Activated naive CD8-positive, alpha-beta T cell treated with anti-CD3 and anti-CD28 coated beads, Interleukin-2, amount 10 ng/mL, durations not matched to agents 7 days and 5 days (primary cell): ENCODE measurements around the gene A1BG. TPM values are rescaled to one million over a fixed set of nuclear protein-coding genes. Genes with fewer than 3 reads are reported as not detected.
A peak's percentile ranks its signal among the peaks of the same experiment; 100 is the strongest.
"Not testable (repeated sequence)": the region's sequence is repeated elsewhere in the genome, so short reads cannot be mapped to it uniquely, and the experiment has no call there.

Experiments
- ATAC-seq: fragments of 150-1000 bp; cut with Tn5 transposase; one replicate; pipeline ENCODE4 v1.10.0; 2021; ENCODE audit warnings: low read depth, moderate library complexity
- POLR2A ChIA-PET: fragments of 350-600 bp; sonication (Branson Sonifier 250); formaldehyde crosslinking; loops from one replicate; lab custom pipeline; 2021; ENCODE audit warnings: antibody characterized with exemption; lab: Charles Lee
- DNase-seq: peaks from one replicate; pipeline ENCODE4 v3.0.0; 2021
- H3K27ac Mint-ChIP-seq: one replicate; pipeline ENCODE4 v1.8.0; 2022; ENCODE audit warnings: mild to moderate bottlenecking, mixed read lengths
- H3K27me3 Mint-ChIP-seq: one replicate; pipeline ENCODE4 v1.8.0; 2022; ENCODE audit warnings: mild to moderate bottlenecking, moderate library complexity, mixed read lengths
- H3K36me3 Mint-ChIP-seq: one replicate; pipeline ENCODE4 v1.8.0; 2021; ENCODE audit warnings: mild to moderate bottlenecking, mixed read lengths
- H3K4me1 Mint-ChIP-seq: one replicate; pipeline ENCODE4 v1.8.0; 2021; ENCODE audit warnings: mixed read lengths
- H3K4me3 Mint-ChIP-seq: one replicate; pipeline ENCODE4 v1.8.0; 2022; ENCODE audit warnings: mild to moderate bottlenecking, moderate library complexity, mixed read lengths
- H3K9me3 Mint-ChIP-seq: one replicate; pipeline ENCODE4 v1.8.0; 2021; ENCODE audit warnings: mixed read lengths
- total RNA-seq, 2 experiments: library from RNA; stranded (reverse); gene quantifications; one replicate each; pipeline ENCODE4 v1.2.3, GENCODE V29; 2021

Gene A1BG
- total RNA-seq, 2 experiments from 2014 or later: 21.0 to 22.8 TPM

DNA sequence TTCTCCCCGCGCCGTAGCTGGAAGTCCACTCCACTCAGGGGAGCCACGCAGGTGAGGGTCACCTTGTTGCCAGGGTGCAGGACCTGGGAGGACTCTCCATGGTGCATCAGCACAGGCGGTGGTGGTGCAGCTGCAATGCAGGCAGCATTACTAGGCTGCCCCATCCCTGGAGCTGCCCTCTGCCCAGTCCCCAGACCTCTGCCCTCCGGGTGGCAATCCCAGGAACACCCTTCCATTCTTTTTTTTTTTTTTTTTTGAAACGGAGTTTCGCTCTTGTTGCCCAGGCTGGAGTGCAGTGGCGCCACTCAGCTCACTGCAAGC lies 1.8 kb downstream of the A1BG start:
- peaks cover 28% of the 10 kb centered on the region for H3K4me1 Mint-ChIP-seq
- ATAC-seq: no peak
- POLR2A ChIA-PET: interaction anchor here (0.6 to 2.3 kb wide), 3 partner anchors 11 to 461 kb away, joined by 3 to 9 read pairs (median 4); partner anchors contain the start of gene ZNF497
- no peaks in the 10 kb centered on the region for H3K9me3 Mint-ChIP-seq
- no peak overlapping the region for H3K27ac Mint-ChIP-seq
- H3K4me3 Mint-ChIP-seq: no peak overlapping the region
- no peaks in the 10 kb centered on the region for H3K27me3 Mint-ChIP-seq
- no peak for DNase-seq
- H3K36me3 Mint-ChIP-seq: peaks cover 18% of the 10 kb centered on the region

DNA sequence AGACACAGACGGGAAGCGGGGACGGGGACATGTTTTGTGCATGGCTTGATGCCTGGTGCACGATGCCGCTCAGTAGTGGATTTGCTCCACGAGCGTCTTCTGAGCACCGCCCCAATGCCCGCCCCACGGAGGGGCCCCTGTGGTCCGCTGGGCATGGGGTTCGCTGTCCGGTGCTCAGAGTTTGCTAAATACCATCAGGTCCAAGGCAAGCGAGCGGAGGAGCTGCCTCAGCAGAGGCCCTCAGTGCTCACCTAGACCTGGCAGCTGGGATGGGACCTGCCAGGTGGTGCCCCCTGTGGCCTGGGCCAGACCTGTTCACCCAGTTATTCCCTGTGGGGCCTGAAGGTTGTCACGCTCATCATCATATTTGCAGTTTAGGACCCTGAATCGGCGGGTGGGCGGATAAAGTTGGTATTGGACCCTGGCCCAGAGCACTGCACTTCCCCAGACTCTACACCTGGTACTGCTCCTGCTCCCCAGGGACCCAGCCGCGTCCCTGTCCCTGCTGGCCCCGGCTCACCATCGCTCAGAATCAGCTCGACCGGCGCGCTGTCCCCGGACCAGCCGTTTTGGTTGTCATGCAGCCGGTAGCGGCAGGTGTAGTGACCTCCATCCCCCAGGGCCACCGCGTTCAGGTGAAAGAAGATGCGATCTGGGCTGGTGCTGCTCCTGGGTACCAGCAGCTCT lies 2.3 kb downstream of the A1BG start:
- DNase-seq (no peak), ATAC-seq (no peak)
- no peaks in the 10 kb centered on the region for H3K9me3 Mint-ChIP-seq
- peaks cover 18% of the 10 kb centered on the region for H3K36me3 Mint-ChIP-seq
- H3K4me3 Mint-ChIP-seq: peak overlapping the region; percentile 22
- H3K27ac Mint-ChIP-seq: no peak overlapping the region
- peaks cover 28% of the 10 kb centered on the region for H3K4me1 Mint-ChIP-seq
- POLR2A ChIA-PET: interaction anchor here (2.3 kb wide), 1 partner anchor 11 kb away, joined by 9 read pairs; the partner anchor contains the start of gene ZNF497
- H3K27me3 Mint-ChIP-seq: no peaks in the 10 kb centered on the region

DNA sequence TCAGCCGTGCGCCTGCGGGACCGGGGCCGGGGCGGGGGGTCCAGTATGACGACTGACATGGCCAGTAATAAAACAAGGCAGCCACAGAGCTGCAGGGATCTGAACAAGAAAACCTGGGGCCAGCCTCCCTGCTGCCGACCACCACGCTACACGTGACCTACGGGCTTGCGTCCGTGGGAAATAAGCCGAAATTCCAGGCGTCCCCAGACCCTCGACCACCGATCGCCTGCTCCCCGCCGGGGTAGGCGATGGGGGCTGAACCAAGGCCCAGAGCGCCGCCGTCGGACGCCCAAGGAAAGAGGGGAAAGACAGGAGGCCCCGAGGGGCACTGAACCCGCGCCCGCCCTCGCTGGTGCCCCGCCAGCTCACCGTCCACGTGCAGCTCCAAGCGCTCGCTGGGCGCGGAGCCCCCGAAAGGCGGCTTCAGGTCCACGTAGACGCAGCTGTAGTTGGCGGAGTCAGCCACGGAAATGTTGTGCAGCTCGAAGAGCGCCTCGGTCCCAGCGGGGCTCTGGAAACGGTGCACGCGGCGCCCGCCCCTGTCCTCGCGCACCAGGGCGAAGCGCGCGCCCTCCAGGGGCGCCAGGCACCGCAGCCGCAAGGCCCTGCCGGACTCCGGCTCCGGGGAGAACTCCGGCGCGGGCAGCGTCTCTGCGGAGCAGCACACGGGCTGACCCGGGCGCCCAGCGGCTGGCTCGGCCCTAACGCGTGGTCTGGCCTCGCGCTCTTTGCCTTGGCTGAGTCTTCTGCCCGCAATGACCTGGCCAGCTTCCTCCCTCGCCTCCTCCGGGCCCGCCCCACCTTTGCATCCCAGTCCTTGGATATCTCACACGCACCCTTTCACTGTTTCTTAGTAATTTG lies 3.1 kb downstream of the A1BG start:
- ATAC-seq (no peak), DNase-seq (no peak)
- no peak overlapping the region for H3K27ac Mint-ChIP-seq
- H3K4me3 Mint-ChIP-seq: peak overlapping the region; percentile 63
- POLR2A ChIA-PET: interaction anchor here (4.5 kb wide), 1 partner anchor 13 kb away, joined by 50 read pairs; the partner anchor contains the start of gene ZNF497
- peaks cover 28% of the 10 kb centered on the region for H3K4me1 Mint-ChIP-seq
- no peaks in the 10 kb centered on the region for H3K9me3 Mint-ChIP-seq
- H3K27me3 Mint-ChIP-seq: no peaks in the 10 kb centered on the region
- peaks cover 16% of the 10 kb centered on the region for H3K36me3 Mint-ChIP-seq

DNA sequence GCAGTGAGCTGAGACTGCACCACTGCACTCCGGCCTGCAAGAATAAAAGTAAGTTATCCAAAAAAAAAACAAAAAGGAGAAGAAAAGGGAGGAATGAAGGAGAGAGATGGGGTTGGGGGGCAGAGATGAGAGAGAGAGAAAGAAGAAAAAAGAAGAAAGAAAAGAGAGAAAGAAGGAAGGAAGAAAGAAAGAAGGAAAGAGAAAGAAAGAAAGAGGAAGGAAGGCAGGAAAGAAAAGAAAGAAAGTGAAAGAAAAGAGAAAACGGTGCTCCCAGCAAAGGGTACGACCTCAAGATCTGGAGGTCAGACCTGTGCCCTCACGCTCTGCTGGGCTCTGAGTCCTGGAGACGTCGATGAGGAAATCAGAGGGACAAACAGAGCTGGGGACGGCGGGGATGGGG lies 3.7 kb downstream of the A1BG start:
- POLR2A ChIA-PET: interaction anchor here (0.7 to 4.5 kb wide), 2 partner anchors 14 to 119 kb away, joined by 3 to 50 read pairs; partner anchors contain the start of gene ZNF497
- H3K9me3 Mint-ChIP-seq: no peaks in the 10 kb centered on the region

DNA sequence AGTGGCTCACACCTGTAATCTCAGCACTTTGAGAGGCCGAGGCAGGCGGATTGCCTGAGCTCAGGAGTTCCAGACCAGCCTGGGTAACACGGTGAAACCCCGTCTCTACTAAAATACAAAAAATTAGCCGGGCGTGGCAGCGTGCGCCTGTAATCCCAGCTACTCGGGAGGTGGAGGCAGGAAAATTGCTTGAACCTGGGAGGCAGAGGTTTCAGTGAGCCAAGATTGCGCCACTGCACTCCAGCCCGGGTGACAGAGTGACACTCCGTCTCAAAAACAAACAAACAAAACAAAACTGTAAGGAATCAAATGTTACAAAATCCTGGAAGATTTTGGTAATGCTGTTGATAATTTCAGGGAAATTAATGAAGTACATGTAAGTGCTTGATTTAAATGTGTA lies 5.2 kb downstream of the A1BG start:
- POLR2A ChIA-PET: interaction anchor here (1.1 to 4.5 kb wide), 9 partner anchors 8 to 1156 kb away, joined by 3 to 50 read pairs (median 5); partner anchors contain the start of genes ZNF446, ZNF497 and ZSCAN22
- Mint-ChIP-seq H3K27ac (peak overlapping the region; percentile 92), H3K36me3 (peaks cover 18% of the 10 kb centered on the region), H3K4me1 (peaks cover 22% of the 10 kb centered on the region), H3K4me3 (peak overlapping the region; percentile 98)
- not testable (repeated sequence) for DNase-seq, H3K27me3 Mint-ChIP-seq, H3K9me3 Mint-ChIP-seq
- ATAC-seq: peak; percentile 2

More for the DNA sequence above, 3.7 kb downstream of the A1BG start:
- peak overlapping the region; percentile 66 for H3K27ac Mint-ChIP-seq
- H3K27me3 Mint-ChIP-seq: no peaks in the 10 kb centered on the region
- DNase-seq (no peak), ATAC-seq (no peak)
- peaks cover 24% of the 10 kb centered on the region for H3K4me1 Mint-ChIP-seq
- H3K36me3 Mint-ChIP-seq: peaks cover 13% of the 10 kb centered on the region
- H3K4me3 Mint-ChIP-seq: peak overlapping the region; percentile 63

DNA sequence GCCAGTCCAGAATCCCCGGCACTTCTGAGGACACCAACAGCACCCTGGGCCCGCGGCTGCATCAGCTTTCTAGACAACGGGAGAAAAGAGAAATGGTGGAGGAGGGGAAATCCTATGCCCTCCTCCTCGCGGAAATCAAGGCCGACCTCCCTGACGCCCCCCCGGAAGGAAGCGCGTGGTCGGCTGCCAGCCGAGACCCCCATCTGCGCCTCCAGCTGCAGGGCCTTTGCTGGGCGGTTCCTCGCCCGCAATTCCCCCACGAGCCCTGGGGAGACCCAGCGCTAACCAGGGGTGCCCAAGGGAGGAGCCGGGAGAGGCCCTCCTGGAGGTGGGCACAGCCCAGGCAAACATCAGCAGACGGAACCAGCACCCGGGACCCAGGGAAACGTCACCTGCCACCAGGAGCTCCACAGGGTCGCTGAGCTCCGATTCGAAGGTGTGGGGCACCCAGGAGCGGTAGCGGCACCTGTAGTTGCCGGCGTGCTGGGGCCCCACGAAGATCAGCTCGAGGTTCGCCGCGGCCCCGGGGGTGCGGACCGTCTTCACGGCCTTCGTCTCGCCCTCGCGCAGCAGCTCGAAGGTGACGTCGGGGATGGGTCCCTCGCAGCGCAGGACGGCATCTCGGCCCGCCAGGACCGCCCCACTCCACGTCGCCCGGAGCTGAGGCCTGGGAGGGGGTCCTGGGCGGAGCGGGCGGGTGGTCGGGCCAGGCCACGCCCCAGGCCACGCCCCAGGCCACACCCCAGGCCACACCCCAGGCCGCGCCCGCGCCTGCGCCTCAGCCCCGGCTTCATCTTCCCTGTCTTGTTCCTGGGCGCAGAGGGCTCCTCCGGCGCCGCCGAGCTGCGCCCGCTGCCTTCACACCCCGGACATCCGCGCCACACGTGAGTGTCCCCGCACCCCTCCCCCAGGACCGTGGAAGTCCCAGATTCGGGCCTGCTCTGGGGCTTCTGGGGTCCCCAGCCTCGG lies 6.0 kb downstream of the A1BG start:
- no peaks in the 10 kb centered on the region for H3K27me3 Mint-ChIP-seq
- H3K9me3 Mint-ChIP-seq: no peaks in the 10 kb centered on the region
- POLR2A ChIA-PET: interaction anchor here (0.6 to 4.5 kb wide), 15 partner anchors 9 to 173 kb away, joined by 3 to 50 read pairs (median 5); partner anchors contain the start of genes RPS5, ZNF446, ZNF497 and ZNF837

DNA sequence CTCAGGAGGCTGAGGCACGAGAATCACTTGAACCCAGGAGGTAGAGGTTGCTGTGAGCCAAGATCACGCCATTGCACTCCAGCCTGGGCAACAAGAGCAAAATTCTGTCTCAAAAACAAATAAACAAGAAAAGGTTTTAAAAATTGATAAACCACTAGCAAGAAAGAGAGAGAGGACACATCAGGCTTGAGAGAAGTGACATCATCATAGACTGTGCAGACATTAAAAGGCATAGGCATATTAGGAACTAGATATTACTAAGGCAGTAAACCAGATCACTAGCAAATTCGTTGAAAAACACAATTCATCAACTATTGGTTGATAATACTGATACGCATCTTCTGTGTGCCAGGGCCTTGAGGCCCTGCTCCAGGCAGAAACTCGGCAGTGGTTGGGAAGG lies 7.7 kb downstream of the A1BG start:
- peaks cover 22% of the 10 kb centered on the region for H3K36me3 Mint-ChIP-seq
- peak overlapping the region; percentile 91 for H3K4me3 Mint-ChIP-seq
- POLR2A ChIA-PET: interaction anchor here (0.6 to 1.1 kb wide), 2 partner anchors 15 to 17 kb away, joined by 4 to 6 read pairs; partner anchors contain the start of gene ZNF497
- H3K9me3 Mint-ChIP-seq: no peaks in the 10 kb centered on the region
- peaks cover 22% of the 10 kb centered on the region for H3K4me1 Mint-ChIP-seq
- DNase-seq: no peak
- no peak for ATAC-seq
- H3K27ac Mint-ChIP-seq: peak overlapping the region; percentile 60
- no peaks in the 10 kb centered on the region for H3K27me3 Mint-ChIP-seq

More for the DNA sequence above, 6.0 kb downstream of the A1BG start:
- peak; percentile 83 for DNase-seq
- peak; percentile 87 for ATAC-seq
- H3K27ac Mint-ChIP-seq: peak overlapping the region; percentile 92
- H3K4me1 Mint-ChIP-seq: peaks cover 22% of the 10 kb centered on the region
- H3K4me3 Mint-ChIP-seq: peak overlapping the region; percentile 98
- H3K36me3 Mint-ChIP-seq: peaks cover 20% of the 10 kb centered on the region

DNA sequence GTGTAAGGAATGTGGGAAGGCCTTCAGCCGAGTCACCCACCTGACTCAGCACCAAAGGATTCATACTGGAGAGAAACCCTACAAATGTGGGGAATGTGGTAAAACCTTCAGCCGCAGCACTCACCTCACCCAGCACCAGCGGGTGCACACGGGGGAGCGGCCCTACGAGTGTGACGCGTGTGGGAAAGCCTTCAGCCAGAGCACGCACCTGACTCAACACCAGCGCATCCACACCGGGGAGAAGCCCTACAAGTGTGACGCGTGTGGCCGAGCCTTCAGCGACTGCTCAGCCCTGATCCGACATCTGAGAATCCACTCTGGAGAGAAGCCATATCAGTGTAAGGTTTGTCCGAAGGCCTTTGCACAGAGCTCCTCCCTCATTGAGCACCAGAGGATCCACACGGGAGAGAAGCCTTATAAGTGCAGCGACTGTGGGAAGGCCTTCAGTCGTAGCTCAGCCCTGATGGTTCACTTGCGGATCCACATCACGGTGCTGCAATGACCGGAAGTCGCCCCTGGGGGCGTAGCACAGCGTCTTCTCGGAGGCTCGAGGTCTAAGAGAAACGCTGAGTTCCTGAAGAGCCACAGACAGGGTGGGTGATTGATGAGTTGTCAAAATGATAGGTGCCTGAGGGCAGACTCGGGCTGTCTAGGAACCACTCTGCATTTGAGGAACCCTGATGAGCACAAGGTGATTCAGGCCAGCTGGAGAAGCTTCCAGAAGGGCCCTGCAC lies 14.3 kb downstream of the A1BG start:
- H3K27ac Mint-ChIP-seq: no peak overlapping the region
- no peaks in the 10 kb centered on the region for H3K27me3 Mint-ChIP-seq
- peaks cover 6% of the 10 kb centered on the region for H3K4me1 Mint-ChIP-seq
- peaks cover 50% of the 10 kb centered on the region for H3K36me3 Mint-ChIP-seq
- no peak overlapping the region for H3K4me3 Mint-ChIP-seq
- no peaks in the 10 kb centered on the region for H3K9me3 Mint-ChIP-seq
- DNase-seq: no peak
- POLR2A ChIA-PET: no interaction called here
- no peak for ATAC-seq

DNA sequence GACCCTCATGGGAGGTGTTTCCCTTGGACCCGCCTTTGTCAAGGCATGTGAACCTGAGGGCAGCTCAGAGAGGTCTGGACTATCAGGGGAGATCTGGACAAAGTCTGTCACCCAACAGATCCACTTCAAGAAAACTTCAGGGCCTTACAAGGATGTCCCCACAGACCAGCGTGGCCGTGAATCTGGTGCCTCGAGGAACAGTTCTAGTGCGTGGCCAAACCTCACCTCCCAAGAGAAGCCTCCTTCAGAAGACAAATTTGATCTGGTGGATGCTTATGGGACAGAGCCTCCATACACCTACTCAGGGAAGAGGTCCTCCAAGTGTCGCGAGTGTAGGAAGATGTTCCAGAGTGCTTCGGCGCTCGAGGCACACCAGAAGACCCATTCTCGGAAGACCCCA lies 15.0 kb downstream of the A1BG start:
- H3K36me3 Mint-ChIP-seq: peaks cover 47% of the 10 kb centered on the region

DNA sequence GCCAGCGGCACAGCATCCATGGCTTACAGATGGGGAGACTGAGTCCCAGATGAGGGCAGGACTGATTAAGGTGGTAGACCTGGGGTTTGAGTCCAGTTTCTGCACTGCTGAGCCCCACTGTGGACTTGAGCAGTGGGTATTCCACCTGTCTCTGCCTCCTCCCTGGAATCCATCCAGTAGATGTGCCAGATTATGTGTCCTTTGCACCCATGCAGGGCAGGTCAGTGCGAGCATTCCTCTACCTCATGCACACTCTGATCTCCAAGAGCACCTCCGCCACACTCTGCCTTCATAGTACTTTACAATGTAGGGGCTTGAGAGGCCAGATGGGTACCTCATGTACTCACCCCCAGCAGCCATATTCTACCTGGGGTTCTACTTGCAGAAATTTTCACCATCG lies 16.5 kb downstream of the A1BG start:
- H3K27me3 Mint-ChIP-seq: no peaks in the 10 kb centered on the region
- no peaks in the 10 kb centered on the region for H3K9me3 Mint-ChIP-seq
- H3K36me3 Mint-ChIP-seq: peaks cover 42% of the 10 kb centered on the region
- H3K27ac Mint-ChIP-seq: no peak overlapping the region
- ATAC-seq (no peak), DNase-seq (no peak)
- no peak overlapping the region for H3K4me3 Mint-ChIP-seq
- POLR2A ChIA-PET: no interaction called here
- H3K4me1 Mint-ChIP-seq: peaks cover 10% of the 10 kb centered on the region

More for the DNA sequence above, 15.0 kb downstream of the A1BG start:
- DNase-seq (no peak), ATAC-seq (no peak)
- Mint-ChIP-seq H3K27ac (no peak overlapping the region), H3K9me3 (no peaks in the 10 kb centered on the region), H3K4me3 (no peak overlapping the region), H3K4me1 (peaks cover 6% of the 10 kb centered on the region), H3K27me3 (no peaks in the 10 kb centered on the region)
- POLR2A ChIA-PET: no interaction called here

DNA sequence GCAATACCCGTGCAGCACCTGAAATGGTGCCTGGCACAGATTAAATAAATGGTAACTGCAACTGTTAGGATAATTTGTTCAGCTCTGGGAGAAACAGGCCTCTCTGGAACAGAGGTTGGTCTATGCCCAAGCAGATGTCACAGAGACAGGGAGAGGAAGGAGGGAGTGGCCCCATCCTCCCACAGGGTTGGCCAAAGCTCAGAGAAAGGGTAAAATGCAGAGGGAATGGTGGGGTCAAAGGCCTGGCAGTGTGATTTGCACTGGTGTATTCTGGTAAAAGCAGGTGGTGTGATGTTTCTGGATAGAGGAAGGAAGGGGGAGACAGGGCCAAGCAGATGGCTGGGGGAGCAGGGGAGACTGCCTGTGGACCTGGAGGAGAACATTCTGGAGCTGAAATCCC lies 17.1 kb downstream of the A1BG start:
- Mint-ChIP-seq H3K36me3 (peaks cover 40% of the 10 kb centered on the region), H3K27ac (no peak overlapping the region), H3K4me1 (peaks cover 10% of the 10 kb centered on the region), H3K4me3 (no peak overlapping the region), H3K27me3 (no peaks in the 10 kb centered on the region), H3K9me3 (no peaks in the 10 kb centered on the region)
- POLR2A ChIA-PET: no interaction called here
- ATAC-seq (no peak), DNase-seq (no peak)

DNA sequence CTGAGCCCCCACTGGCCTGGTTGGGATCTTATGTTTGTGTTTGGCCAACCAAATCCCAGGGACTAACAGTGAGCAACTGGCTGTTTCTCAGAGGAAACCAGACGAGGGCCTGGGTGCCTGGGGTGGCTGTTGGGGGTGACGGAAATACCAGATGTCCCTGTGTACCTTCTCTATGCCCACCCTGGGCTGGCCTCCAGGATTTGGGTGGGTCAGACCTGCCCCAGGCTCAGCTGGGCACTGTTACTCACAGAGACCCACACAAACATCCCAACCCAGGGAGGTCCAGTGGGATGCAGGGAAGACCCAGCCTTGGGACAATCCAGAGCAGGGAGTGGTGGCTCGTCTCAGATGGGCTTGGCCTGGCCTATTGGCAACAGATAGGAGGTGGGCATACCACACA lies 17.7 kb downstream of the A1BG start:
- DNase-seq: no peak
- Mint-ChIP-seq H3K4me3 (no peak overlapping the region), H3K36me3 (peaks cover 36% of the 10 kb centered on the region), H3K27me3 (no peaks in the 10 kb centered on the region), H3K4me1 (peaks cover 10% of the 10 kb centered on the region), H3K27ac (no peak overlapping the region), H3K9me3 (no peaks in the 10 kb centered on the region)
- ATAC-seq: no peak
- POLR2A ChIA-PET: no interaction called here
